ENCODE measurements around the gene DNAL4. TPM values are rescaled to one million over a fixed set of nuclear protein-coding genes. Genes with fewer than 3 reads are reported as not detected.

DNAL4 gene
- total and polyA plus RNA-seq, 2 donors (not counting 3 experiments of a cell fraction or from before 2014, with no cell fraction given) = 12.9 to 22.7 TPM

- POLR2A ChIA-PET = no interaction called here
- Histone ChIP-seq H3K4me3 (replicated peaks in 1 of 3; ENCODE audit: insufficient read depth in 1 of 3, low read depth in 1 of 3, low read length in 3 of 3) (no peak overlapping the region), H3K27me3 (ENCODE audit: control insufficient read depth in 2 of 2, insufficient read depth in 2 of 2, low read length in 2 of 2) (no peaks in the 10 kb centered on the region), H3K9ac (replicated peaks; ENCODE audit: extremely low read depth, insufficient read depth, low read length) (peak overlapping the region; percentile 5), H3K4me1 (ENCODE audit: control insufficient read depth, extremely low read depth, insufficient read depth, low read length) (peaks cover 16% of the 10 kb centered on the region), H3K27ac (ENCODE audit: insufficient read depth, low read depth, low read length) (peak overlapping the region; percentile 72), H3K9me1 (replicated peaks; ENCODE audit: control insufficient read depth, extremely low read depth, insufficient read depth, low read length) (no peaks in the 10 kb centered on the region), H3K36me3 (ENCODE audit: control insufficient read depth in 2 of 2, extremely low read depth in 1 of 2, insufficient read depth in 2 of 2, low read length in 2 of 2) (peaks cover 0 to 3% of the 10 kb centered on the region in 2 experiments), H4K20me1 (replicated peaks; ENCODE audit: control insufficient read depth, extremely low read depth, insufficient read depth, low read length) (no peaks in the 10 kb centered on the region), H3K4me2 (ENCODE audit: insufficient read depth, low read length) (peak overlapping the region; percentile 3), H3K9me3 (replicated peaks; ENCODE audit: control insufficient read depth, insufficient read depth, low read length) (no peaks in the 10 kb centered on the region), H2AFZ (ENCODE audit: low read depth, low read length) (peak overlapping the region; percentile 38), H3K79me2 (ENCODE audit: control insufficient read depth, insufficient read depth, low read length) (no peaks in the 10 kb centered on the region)
- CTCF ChIA-PET = interaction anchor here (1.3 to 3.8 kb wide), 4 partner anchors 19 to 82 kb away, joined by 3 to 23 read pairs (median 4); no protein-coding TSS in a partner anchor
- no peak for TF ChIP-seq MYC (IDR thresholded peaks at IDR 0.05; ENCODE audit: low read depth, low read length)
- no peak for TF ChIP-seq MAX (IDR thresholded peaks at IDR 0.05; ENCODE audit: insufficient read depth, insufficient read length)
- no peak for TF ChIP-seq CTCF (IDR thresholded peaks at IDR 0.05; ENCODE audit: extremely low read depth in 1 of 2, insufficient read depth in 1 of 2, low read depth in 1 of 2, low read length in 2 of 2)
- no peak for TF ChIP-seq GATA2 (IDR thresholded peaks at IDR 0.05; ENCODE audit: insufficient read depth, insufficient read length, low read depth, low read length)
- TF ChIP-seq JUN (IDR thresholded peaks at IDR 0.05; ENCODE audit: borderline replicate concordance, insufficient read depth, insufficient read length, low read depth) = no peak
- TF ChIP-seq POLR2A (IDR thresholded peaks at IDR 0.05; ENCODE audit: low read depth, low read length) = no peak
- TF ChIP-seq POLR2AphosphoS5 (IDR thresholded peaks at IDR 0.05; ENCODE audit: insufficient read depth, low read depth, low read length) = no peak
- TF ChIP-seq FOS (IDR thresholded peaks at IDR 0.05; ENCODE audit: borderline replicate concordance, insufficient read depth, low read length) = no peak
- TF ChIP-seq EZH2 (IDR thresholded peaks at IDR 0.05; ENCODE audit: borderline replicate concordance, low read depth, low read length, severe bottlenecking) = no peak
- intact Hi-C loops (cut with micrococcal nuclease) = loop anchor here (1.0 kb wide), 1 partner anchor 33 kb away; the partner anchor contains the start of gene SUN2
- DNase-seq (ENCODE audit: low read depth, low spot score) = peak; percentile 70
- BruUV-seq (replicated peaks) = no TSS peak
- dilution Hi-C loops (cut with MboI; ENCODE audit: extremely low pct_ligation_motif_present, low sequenced_read_pairs) = no loop called here
- FAIRE-seq = peak; percentile 84
Measured at GRCh38 chr22:38788021-38788816, 5.7 kb downstream of the DNAL4 start.
